ENCODE measurements around the gene IL19. TPM values are rescaled to one million over a fixed set of nuclear protein-coding genes. Genes with fewer than 3 reads are reported as not detected.

The IL19 gene
- total RNA-seq = 0.28 TPM in 1 of 2 replicates, not detected in the other

GRCh38 chr1:206770531-206771337, at the start of gene IL19:
TSS of gene IL19 (plus strand) at chr1:206770773. CDS start at chr1:206836663, 65,890 bp downstream.

GRCh38 chr1:206772243-206772937, 1.8 kb downstream of the IL19 start, which contains the start of gene IL10:
TSS of gene IL10 (minus strand) at chr1:206772494. CDS start at chr1:206772435, 59 bp downstream.

GRCh38 chr1:206864939-206865671, 94.5 kb downstream of the IL19 start, which contains the start of gene IL20:
TSS of gene IL20 (plus strand) at chr1:206865623. CDS start at chr1:206865853, 230 bp downstream.

Other genes starting within 250 kb of the IL19 start
- 47.2 and 57.2 TPM in 2 replicates for gene EIF2D, start 158.3 kb upstream of the IL19 start, total RNA-seq
- 24.7 and 29.9 TPM in 2 replicates for gene DYRK3, start 135.2 kb upstream of the IL19 start, total RNA-seq
- gene MAPKAPK2, start 85.9 kb upstream of the IL19 start, total RNA-seq = 33.8 and 34.9 TPM in 2 replicates
- not detected in 2 replicates for gene IL10, start 1.7 kb downstream of the IL19 start, total RNA-seq
- gene IL20, start 94.8 kb downstream of the IL19 start, total RNA-seq = not detected in 2 replicates
- gene IL24, start 126.7 kb downstream of the IL19 start, total RNA-seq = 1.7 and 3.7 TPM in 2 replicates
- not detected in 2 replicates for gene FCMR, start 151.2 kb downstream of the IL19 start, total RNA-seq
- under 0.01 TPM in 2 replicates for gene PIGR, start 175.7 kb downstream of the IL19 start, total RNA-seq
- gene FCAMR, start 199.7 kb downstream of the IL19 start, total RNA-seq = under 0.01 TPM in 1 of 2 replicates, not detected in the other